Activated T-helper 9 cell treated with anti-CD3 and anti-CD28 coated beads, Interleukin-2, amount 50 U/mL, for 16 hours (primary cell): ENCODE results near the gene LMBR1.
"Not testable (repeated sequence)": the region's sequence is repeated elsewhere in the genome, so short reads cannot be mapped to it uniquely, and the experiment has no call there.

Experiments used
- DNase-seq: peaks from one replicate; pipeline ENCODE4 v3.0.0-alpha.2; 2020; ENCODE audit warnings: low read depth

Gene LMBR1

GRCh38 chr7:156892821-156893706 lies at the start of gene LMBR1:
LMBR1 (minus strand) TSS chr7:156893183; CDS start chr7:156892993, 190 bp downstream.
- peak; percentile 94 for DNase-seq

- no peak for DNase-seq
These were observed 49.7 kb upstream of the LMBR1 start for GRCh38 chr7:156942708-156943090.

- no peak for DNase-seq
These were observed 48.6 kb upstream of the LMBR1 start for GRCh38 chr7:156941393-156942182.

GRCh38 chr7:156940421-156941122 lies 47.6 kb upstream of the LMBR1 start:
- no peak for DNase-seq

GRCh38 chr7:156936766-156937165 lies 43.8 kb upstream of the LMBR1 start:
- DNase-seq = not testable (repeated sequence)

GRCh38 chr7:156935250-156935649 lies 42.3 kb upstream of the LMBR1 start:
- DNase-seq = no peak

GRCh38 chr7:156932006-156932405 lies 39.0 kb upstream of the LMBR1 start:
- DNase-seq = no peak

- no peak for DNase-seq
These were observed 37.0 kb upstream of the LMBR1 start for GRCh38 chr7:156929789-156930539.

- DNase-seq = no peak
These were observed 35.4 kb upstream of the LMBR1 start for GRCh38 chr7:156928406-156928747.

GRCh38 chr7:156927571-156928405 lies 34.8 kb upstream of the LMBR1 start:
- DNase-seq = no peak

GRCh38 chr7:156925821-156926220 lies 32.8 kb upstream of the LMBR1 start:
- not testable (repeated sequence) for DNase-seq

- DNase-seq = not testable (repeated sequence)
These were observed 29.3 kb upstream of the LMBR1 start for GRCh38 chr7:156922304-156922703.

- not testable (repeated sequence) for DNase-seq
These were observed 27.7 kb upstream of the LMBR1 start for GRCh38 chr7:156920487-156921373.

GRCh38 chr7:156920076-156920475 lies 27.1 kb upstream of the LMBR1 start:
- DNase-seq = no peak

GRCh38 chr7:156919132-156919713 lies 26.2 kb upstream of the LMBR1 start:
- no peak for DNase-seq

- DNase-seq = no peak
These were observed 25.7 kb upstream of the LMBR1 start for GRCh38 chr7:156918635-156919034.

GRCh38 chr7:156909574-156910252 lies 16.7 kb upstream of the LMBR1 start:
- not testable (repeated sequence) for DNase-seq

GRCh38 chr7:156907656-156908055 lies 14.7 kb upstream of the LMBR1 start:
- DNase-seq = no peak

GRCh38 chr7:156906200-156906649 lies 13.2 kb upstream of the LMBR1 start:
- DNase-seq = no peak
